ENCODE measurements around the gene SORCS1.

Gene SORCS1

GRCh38 chr10:106999118-106999707, 165.3 kb downstream of the SORCS1 start:
- no peak overlapping the region for H3K9ac ChIP-seq
- H3K27ac ChIP-seq: no peak overlapping the region
- H3K4me1 ChIP-seq: no peaks in the 10 kb centered on the region
- no peak for TF ChIP-seq CTCF (IDR thresholded peaks at IDR 0.05)
- H3K4me3 ChIP-seq (ENCODE audit: low read depth, low read length): no peak overlapping the region
- no peaks in the 10 kb centered on the region for H3K9me3 ChIP-seq (ENCODE audit: control insufficient read depth, low read length)
- no peak overlapping the region for H2AFZ ChIP-seq
- no peaks in the 10 kb centered on the region for H3K27me3 ChIP-seq (ENCODE audit: control insufficient read depth, insufficient read depth, low read length)
- H3K4me2 ChIP-seq (ENCODE audit: low read length): no peak overlapping the region
- no peaks in the 10 kb centered on the region for H3K79me2 ChIP-seq
- H3K36me3 ChIP-seq (ENCODE audit: control insufficient read depth, insufficient read depth, low read length): no peaks in the 10 kb centered on the region

- no peaks in the 10 kb centered on the region for H3K4me1 ChIP-seq
- H3K27me3 ChIP-seq (ENCODE audit: control insufficient read depth, insufficient read depth, low read length): no peaks in the 10 kb centered on the region
- TF ChIP-seq CTCF (IDR thresholded peaks at IDR 0.05): no peak
- H2AFZ ChIP-seq: no peak overlapping the region
- no peaks in the 10 kb centered on the region for H3K79me2 ChIP-seq
- H3K9ac ChIP-seq: no peak overlapping the region
- H3K4me3 ChIP-seq (ENCODE audit: low read depth, low read length): no peak overlapping the region
- no peak overlapping the region for H3K27ac ChIP-seq
- H3K36me3 ChIP-seq (ENCODE audit: control insufficient read depth, insufficient read depth, low read length): no peaks in the 10 kb centered on the region
- H3K9me3 ChIP-seq (ENCODE audit: control insufficient read depth, low read length): no peaks in the 10 kb centered on the region
- H3K4me2 ChIP-seq (ENCODE audit: low read length): no peak overlapping the region
Observed at GRCh38 chr10:106997721-106998120, 166.8 kb downstream of the SORCS1 start.

- Histone ChIP-seq H3K9ac (no peak overlapping the region), H3K4me3 (ENCODE audit: low read depth, low read length) (no peak overlapping the region), H3K9me3 (ENCODE audit: control insufficient read depth, low read length) (no peaks in the 10 kb centered on the region), H3K27me3 (ENCODE audit: control insufficient read depth, insufficient read depth, low read length) (no peaks in the 10 kb centered on the region), H3K4me1 (no peaks in the 10 kb centered on the region), H2AFZ (no peak overlapping the region), H3K36me3 (ENCODE audit: control insufficient read depth, insufficient read depth, low read length) (no peaks in the 10 kb centered on the region), H3K27ac (no peak overlapping the region), H3K79me2 (no peaks in the 10 kb centered on the region), H3K4me2 (ENCODE audit: low read length) (no peak overlapping the region)
- TF ChIP-seq CTCF (IDR thresholded peaks at IDR 0.05): no peak
Observed at GRCh38 chr10:106996510-106996909, 168.0 kb downstream of the SORCS1 start.

GRCh38 chr10:106992055-106992454, 172.5 kb downstream of the SORCS1 start:
- Histone ChIP-seq H3K4me1 (no peaks in the 10 kb centered on the region), H3K27ac (no peak overlapping the region), H3K27me3 (ENCODE audit: control insufficient read depth, insufficient read depth, low read length) (no peaks in the 10 kb centered on the region), H3K4me3 (ENCODE audit: low read depth, low read length) (no peak overlapping the region), H3K4me2 (ENCODE audit: low read length) (no peak overlapping the region), H3K36me3 (ENCODE audit: control insufficient read depth, insufficient read depth, low read length) (no peaks in the 10 kb centered on the region), H2AFZ (no peak overlapping the region), H3K9ac (no peak overlapping the region), H3K79me2 (no peaks in the 10 kb centered on the region), H3K9me3 (ENCODE audit: control insufficient read depth, low read length) (no peaks in the 10 kb centered on the region)
- TF ChIP-seq CTCF (IDR thresholded peaks at IDR 0.05): no peak

GRCh38 chr10:106991091-106991490, 173.4 kb downstream of the SORCS1 start:
- Histone ChIP-seq H3K79me2 (no peaks in the 10 kb centered on the region), H3K4me3 (ENCODE audit: low read depth, low read length) (no peak overlapping the region), H3K4me2 (ENCODE audit: low read length) (no peak overlapping the region), H3K9ac (no peak overlapping the region), H3K9me3 (ENCODE audit: control insufficient read depth, low read length) (no peaks in the 10 kb centered on the region), H3K4me1 (no peaks in the 10 kb centered on the region), H3K36me3 (ENCODE audit: control insufficient read depth, insufficient read depth, low read length) (no peaks in the 10 kb centered on the region), H3K27me3 (ENCODE audit: control insufficient read depth, insufficient read depth, low read length) (no peaks in the 10 kb centered on the region), H3K27ac (no peak overlapping the region), H2AFZ (no peak overlapping the region)
- TF ChIP-seq CTCF (IDR thresholded peaks at IDR 0.05): no peak
